A673 (cell line): Measurements from ENCODE around the gene FBXO34.

ENCODE experiments used
- EZH2 ChIP-seq: fragments of 200-600 bp; sonication (generic); IDR thresholded peaks from 2 replicates; pipeline ENCODE4 v1.6.1; 2017; ENCODE audit warnings: borderline replicate concordance, low read depth, mild to moderate bottlenecking, mixed read lengths, antibody characterized with exemption, low read length; ENCODE audit not compliant: poor library complexity, severe bottlenecking
- TF ChIP-seq, protein P1 (sequence below): fragments of 300-800, 200-600 bp; sonication (generic); conservative IDR thresholded peaks from 2 replicates; pipeline ENCODE4 v1.5.1; 2017; ENCODE audit warnings: low read depth, mild to moderate bottlenecking, antibody characterized with exemption, low read length, moderate library complexity, mixed read lengths

DNA sequence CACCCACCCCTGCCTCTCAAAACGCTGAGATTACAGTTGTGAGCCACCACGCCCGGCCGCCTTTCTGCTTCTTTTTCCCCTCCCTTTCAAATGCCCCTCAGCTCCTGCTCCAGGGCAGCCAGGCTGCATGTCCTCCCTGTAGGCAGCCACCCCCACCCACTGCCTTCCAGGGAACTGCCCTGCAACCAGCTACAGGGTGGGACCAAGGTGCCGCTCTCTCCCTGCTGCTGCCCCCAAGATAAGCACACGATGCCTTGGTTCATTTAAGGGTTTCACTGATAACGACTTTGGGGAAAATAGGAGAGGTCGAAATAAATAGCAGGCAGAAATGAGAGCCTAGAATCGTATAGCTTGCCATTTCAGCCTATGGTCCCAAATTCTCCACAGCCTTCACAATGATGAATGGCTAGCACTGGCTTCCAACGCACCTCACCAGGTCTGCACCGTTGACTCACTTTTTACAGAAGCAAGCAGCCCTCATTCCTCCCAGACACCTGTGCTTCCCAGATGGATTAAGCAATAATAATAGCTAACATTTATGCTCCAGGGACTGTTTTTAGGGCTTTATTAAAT is 99.7 kb downstream of the FBXO34 start:
- TF ChIP-seq, protein P1, sequence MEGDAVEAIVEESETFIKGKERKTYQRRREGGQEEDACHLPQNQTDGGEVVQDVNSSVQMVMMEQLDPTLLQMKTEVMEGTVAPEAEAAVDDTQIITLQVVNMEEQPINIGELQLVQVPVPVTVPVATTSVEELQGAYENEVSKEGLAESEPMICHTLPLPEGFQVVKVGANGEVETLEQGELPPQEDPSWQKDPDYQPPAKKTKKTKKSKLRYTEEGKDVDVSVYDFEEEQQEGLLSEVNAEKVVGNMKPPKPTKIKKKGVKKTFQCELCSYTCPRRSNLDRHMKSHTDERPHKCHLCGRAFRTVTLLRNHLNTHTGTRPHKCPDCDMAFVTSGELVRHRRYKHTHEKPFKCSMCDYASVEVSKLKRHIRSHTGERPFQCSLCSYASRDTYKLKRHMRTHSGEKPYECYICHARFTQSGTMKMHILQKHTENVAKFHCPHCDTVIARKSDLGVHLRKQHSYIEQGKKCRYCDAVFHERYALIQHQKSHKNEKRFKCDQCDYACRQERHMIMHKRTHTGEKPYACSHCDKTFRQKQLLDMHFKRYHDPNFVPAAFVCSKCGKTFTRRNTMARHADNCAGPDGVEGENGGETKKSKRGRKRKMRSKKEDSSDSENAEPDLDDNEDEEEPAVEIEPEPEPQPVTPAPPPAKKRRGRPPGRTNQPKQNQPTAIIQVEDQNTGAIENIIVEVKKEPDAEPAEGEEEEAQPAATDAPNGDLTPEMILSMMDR: no peak
- TF ChIP-seq EZH2: no peak
